DMS79 treated with DMSO at 0.1 percent for 48 hours (cell line): ENCODE data around the gene ULK4.
"Not testable (repeated sequence)": the region's sequence is repeated elsewhere in the genome, so short reads cannot be mapped to it uniquely, and the experiment has no call there.

Experiments used
- DNase-seq: peaks from one replicate; lab custom pipeline; 2025; lab: John Stamatoyannopoulos, UW

The ULK4 gene

DNA sequence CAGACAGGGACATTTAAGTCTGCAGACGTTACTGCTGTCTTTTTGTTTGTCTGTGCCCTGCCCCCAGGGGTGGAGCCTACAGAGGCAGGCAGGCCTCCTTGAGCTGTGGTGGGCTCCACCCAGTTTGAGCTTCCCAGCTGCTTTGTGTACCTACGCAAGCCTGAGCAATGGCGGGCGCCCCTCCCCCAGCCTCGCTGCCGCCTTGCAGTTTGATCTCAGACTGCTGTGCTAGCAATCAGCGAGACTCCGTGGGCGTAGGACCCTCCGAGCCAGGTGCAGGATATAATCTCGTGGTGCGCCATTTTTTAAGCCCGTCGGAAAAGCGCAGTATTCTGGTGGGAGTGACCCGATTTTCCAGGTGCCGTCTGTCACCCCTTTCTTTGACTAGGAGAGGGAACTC is 314.2 kb downstream of the ULK4 start:
- not testable (repeated sequence) for DNase-seq

DNA sequence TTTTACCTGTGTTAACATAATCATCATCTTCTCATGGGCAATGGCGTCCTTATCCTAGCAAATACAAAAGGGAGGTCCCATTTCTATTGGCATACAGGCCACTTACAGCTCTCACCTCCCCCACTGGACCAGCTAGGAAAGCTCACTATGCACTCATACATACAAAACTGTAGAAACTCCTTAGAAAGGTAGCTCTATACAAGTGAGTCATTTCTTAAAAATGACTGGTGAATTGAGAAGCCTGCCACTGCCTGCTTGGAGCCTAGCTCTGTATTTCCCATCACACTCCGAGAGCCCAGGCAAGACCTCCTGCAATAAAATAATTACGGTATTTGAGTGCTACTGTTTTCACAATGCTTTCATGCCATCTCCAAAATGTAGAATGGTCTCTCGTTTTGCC is 321.8 kb downstream of the ULK4 start:
- no peak for DNase-seq

DNA sequence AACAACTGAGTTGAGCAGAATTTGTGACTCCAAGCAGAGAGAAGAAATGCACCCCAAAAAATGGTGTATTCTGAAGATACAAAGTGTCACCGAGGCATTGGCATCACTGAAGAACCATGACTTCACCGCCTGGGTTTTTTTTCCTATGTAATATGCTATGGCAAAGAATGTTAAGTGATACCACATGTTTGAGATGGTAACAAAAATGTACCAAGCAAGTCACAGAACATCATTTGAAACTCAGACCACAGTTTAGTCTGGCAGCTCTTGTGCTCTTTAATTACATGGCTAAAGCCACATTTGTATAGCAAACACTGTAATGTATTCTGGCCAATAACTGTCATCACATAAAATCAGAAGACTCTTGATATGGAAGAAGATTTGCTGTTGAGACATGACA is 323.5 kb downstream of the ULK4 start:
- DNase-seq: no peak

DNA sequence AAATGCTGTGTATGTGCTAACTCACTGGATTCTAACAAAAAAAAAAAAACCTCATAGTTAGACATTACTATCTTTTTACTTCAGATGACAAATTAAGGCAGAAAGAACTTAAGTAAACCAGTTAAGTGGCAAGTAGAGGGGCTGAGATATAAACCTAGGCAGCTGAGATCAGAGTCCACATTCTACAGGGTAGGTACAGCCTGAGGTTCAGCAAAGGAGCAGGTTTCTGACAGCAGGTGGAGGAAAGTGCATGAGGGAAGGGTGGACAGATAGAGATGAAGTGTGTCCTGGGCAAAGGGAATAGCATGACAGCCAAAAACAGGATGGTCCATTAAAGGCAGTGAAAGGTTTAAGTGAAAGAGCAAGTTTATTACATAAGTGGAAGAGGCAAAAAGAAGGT is 329.2 kb downstream of the ULK4 start:
- no peak for DNase-seq

DNA sequence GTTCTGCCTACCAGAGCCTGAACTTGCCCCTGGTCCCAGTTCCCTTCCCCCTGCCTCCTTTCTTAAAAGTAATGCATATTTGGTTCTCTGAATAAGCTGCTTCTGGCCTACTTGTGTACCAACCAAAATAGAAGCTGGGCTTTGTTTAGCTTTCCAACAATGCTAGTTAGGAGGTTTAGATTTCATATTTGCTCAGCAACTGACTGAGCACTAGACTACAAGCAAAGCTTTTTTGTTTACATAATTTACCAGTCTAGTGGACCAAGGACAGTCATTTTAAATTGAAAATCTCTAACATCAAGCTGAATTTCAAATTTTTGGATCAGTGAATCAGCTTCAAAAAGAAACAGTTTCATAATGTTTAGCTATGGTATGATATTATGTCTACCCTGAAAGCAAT is 331.2 kb downstream of the ULK4 start:
- no peak for DNase-seq

DNA sequence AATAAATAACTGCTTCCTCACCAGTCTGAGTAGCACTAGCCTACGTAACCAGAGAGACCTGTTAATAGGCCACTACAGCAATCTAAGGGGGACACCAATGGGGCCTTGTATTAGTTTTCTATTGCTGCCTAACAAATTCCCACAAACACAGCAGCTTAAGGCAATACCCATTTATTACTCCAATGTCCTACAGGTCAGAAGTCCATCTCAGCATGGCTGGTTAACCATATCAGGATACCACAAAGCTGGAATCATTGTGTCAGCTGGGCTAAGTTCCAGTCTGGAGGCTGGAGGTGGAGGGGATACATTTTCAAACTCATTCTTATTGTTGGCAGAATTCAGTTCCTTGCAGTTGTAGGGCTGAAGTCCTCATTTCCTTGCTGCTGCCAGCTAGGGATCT is 331.9 kb downstream of the ULK4 start:
- DNase-seq: no peak

DNA sequence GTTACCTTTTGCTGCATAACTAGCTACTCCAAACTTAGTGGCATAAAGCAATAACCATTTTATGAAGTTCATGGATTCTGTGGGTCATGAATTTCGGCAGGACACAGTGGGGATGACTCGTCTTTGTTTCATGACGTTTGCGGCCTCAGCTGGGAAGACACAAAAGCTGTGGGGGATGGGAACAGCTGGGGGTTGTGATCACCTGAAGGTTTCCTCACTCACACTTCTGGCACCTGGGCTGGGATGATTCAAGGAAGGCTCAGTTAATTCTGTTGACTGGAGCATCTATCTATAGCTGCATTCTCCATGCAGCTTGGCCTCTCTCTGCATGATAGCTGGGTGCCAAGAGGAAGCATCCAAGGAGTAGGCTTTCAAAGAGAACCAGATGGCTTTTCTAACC is 332.8 kb downstream of the ULK4 start:
- no peak for DNase-seq

DNA sequence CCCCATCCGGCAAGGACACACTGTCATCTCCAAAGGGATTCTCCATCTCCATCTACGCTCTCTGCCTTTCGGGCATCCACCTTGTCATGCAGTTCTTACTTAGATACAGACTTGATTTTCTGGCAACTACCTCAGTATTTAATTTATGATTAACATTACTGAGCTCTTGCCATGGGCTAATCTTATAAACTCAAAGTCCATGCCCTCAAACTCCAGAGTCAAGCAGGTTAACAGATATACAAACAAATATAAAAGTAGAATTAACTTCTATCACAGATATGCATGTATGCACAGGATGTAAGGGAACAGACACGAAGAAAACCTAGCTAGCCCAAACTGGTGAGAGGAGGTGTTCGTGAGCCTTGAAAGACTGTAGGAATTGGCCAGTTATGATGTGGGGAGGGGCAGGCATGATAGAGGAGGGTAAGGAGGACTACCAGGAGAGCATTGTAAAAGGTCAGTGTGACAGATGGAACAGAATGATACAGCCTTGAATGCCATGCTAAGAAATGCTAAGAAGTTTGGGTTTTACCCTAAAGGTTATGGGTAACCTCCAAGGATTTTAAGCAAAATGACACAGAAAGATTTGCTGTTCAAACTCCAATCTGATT is 334.3 kb downstream of the ULK4 start:
- no peak for DNase-seq

DNA sequence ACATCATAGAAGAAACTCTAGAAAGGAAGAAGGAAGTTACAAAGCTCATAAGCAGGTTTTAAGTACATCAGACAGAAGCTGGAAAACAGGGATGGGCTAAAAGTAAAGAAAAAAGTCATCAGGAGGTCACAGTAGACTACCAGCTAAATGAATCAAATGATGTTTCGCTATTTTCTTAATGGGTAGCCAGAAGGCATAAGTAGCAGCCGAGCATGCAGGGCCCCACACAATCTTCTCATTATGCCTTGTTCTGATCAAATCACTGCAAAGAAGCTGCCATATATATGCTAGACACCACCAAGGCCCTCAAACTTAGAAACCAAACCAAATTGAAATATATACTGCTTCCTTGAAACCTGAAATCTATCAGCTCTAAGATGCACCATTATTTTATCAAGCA is 349.1 kb downstream of the ULK4 start:
- DNase-seq: no peak

DNA sequence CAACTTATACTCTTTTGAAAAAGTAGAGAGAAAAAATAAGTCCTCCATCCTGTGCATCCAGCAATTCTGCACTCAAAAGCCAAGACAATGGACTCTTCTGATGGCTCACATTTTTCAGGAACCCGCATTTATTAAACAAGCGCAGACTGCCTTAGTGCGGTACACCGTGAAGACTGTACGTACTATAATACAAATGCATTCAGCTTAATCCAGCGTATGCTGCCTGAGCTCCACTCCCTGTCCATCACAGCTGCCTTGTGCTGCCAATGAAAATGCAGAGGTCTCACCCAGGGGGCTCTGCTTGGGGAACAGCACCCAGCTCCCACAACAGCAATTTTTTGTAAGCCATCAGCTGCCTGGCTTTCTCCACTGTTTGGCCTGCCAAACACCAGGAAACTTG is 350.9 kb downstream of the ULK4 start:
- DNase-seq: no peak

DNA sequence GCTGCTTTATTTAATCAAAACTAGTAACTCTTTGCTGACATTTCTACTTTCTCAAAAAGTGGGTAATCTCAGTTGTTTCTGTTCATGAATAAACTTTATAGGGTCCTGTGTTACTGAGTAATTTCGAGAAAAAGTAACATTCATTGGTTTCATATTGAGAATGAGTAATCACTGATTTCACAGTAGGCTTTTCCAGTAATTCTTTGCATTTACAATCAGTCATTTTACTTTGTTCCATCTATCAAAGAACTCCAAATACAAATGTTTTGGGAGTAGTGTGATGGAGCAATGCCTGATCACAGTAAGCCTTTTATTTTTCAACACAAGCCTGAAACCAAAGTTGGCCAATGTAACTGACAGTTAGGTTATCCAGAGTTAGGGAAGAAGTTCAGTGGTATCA is 353.6 kb downstream of the ULK4 start:
- DNase-seq: no peak

DNA sequence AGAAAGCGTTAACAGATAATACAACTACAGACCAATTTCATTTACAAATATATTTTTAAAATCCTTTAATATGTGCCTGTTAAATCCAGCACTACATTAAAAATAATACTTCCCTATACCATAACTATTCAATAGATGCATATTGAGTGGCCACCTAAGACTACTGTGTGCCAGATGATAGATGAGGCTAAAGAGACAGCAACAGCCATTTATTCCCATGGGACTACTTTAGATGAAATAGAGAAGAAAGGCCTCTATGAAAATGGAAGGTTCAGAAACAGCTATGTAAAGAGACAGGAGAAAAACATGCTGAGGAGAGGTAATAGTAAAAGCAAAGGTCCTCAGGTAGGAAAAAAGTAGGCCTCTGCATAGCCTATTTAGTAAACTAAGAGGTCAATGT is 358.1 kb downstream of the ULK4 start:
- DNase-seq: no peak

DNA sequence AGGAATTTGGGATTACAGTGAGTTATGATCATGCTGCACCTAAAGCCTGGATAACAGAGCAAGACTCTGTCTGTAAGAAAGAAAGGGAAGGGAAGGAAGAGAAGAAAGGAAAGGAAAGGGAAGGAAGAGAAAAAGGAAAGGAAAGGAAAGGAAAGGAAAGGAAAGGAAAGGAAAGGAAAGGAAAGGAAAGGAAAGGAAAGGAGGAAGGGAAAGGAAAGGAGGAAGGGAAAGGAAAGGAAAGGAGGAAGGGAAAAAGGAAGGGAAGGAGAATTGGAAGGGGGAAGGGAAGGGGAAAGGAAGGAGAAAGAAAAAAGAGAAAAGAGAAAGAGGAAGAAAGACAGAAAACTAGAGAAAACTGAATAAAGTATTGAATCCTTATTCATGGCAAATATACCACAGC is 359.8 kb downstream of the ULK4 start:
- DNase-seq: no peak

DNA sequence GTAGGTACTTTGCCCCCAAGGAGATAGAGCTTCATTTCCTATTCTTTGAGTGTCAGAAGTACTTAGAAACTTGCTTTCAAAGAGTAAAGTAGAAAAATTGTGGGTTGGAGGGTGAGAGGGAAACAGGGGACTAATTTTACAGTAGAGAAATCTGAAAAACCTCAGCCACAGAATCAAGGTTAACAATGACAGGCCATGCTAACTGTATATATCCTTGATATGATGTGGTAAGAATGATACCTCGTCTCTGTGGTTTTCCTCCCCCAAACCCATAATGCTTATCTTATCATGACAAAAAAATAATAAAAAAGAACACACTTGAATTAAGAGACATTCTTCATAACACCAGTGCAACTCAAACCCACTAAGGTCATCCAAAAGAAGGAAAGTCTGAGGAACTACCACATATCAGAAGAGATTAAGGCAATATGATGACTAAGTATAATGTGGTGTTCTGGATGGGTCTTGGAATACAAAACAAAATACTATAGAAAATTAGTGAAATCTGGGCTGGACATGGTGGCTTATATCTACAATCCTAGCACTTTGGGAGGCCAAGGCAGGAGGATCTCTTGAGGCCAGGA is 360.4 kb downstream of the ULK4 start:
- DNase-seq: no peak

DNA sequence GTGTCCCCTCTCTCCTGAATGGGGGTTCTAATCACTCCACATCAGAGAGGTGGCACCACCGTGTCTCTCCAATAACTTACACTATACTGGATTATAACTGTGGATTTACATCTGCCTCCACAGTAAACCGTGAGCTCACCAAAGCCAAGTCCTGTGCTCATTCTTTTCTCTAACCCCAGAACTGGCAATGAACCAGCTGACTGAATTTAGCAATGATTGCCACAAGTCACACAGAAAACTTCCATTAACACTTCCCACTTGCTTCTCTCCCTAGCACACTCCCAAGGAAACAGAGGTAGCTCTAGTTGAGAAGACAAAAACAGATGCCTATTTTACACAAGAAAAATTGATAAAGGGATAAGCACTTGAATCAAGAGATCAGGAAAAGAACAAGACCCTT is 361.3 kb downstream of the ULK4 start:
- DNase-seq: no peak

DNA sequence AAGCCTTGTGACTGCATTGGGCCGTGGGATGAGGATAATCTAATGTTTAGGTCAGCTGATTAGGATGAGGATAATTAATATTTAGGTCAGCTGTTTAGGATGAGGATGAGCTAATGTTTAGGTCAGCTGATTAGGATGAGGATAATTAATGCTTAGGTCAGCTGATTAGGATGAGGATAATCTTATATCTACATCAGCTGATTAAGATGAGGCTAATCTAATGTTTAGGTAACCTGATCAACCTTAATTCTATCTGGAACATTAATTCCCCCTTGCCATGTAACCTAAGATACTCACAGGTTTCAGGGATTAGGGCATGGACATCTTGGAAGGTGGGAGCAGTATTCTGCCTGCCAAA is 362.8 kb downstream of the ULK4 start:
- DNase-seq: no peak

DNA sequence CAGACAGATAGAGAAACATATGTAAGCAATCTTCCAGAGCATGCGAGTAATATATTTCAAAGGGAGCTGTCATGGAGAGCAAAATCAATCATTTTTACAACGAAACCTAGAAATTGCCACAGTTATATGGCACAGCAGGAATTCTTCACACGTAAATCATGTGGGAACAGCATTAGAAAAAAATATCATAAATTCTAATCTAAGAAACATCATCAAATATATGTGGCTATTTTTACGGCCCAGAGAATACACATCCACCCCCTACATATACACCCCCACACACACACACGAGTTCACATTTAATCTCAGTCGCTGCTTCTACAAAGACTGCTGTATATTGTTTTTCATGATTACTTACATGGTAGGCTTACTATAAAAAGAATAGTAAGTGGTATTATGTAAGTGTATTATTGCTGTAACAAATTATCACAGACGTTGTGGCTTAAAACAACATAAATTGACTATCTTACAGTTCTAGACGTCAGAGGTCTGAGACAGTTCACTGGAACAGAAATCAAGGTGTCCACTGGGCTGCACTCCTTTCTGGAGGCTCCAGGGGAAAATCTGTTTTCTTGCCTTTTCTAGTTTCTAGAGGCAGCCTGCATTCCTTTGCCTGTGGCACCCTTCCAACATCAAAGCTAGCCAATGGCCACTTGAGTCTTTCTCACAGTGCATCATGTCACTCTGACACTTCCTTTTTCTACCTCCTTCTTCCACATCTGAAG is 363.3 kb downstream of the ULK4 start:
- DNase-seq: no peak

DNA sequence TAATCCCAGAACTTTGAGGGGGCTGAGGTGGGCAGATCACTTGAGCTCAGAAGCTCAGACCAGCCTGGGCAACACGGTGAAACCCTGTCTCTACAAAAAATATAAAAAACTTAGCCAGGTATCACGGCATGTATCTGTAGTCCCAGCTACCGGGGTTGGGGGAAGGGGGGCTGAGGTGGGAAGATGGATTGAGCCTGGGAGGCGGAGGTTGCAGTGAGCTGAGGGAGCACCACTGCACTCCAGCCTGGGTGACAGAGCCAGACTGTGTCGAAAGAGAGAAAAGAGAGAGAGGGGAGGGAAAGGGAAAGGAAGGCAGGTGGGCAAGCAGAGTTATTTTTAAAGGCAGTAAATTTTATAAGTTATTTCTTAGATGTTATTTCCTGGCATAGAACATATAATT is 368.1 kb downstream of the ULK4 start:
- DNase-seq: no peak

DNA sequence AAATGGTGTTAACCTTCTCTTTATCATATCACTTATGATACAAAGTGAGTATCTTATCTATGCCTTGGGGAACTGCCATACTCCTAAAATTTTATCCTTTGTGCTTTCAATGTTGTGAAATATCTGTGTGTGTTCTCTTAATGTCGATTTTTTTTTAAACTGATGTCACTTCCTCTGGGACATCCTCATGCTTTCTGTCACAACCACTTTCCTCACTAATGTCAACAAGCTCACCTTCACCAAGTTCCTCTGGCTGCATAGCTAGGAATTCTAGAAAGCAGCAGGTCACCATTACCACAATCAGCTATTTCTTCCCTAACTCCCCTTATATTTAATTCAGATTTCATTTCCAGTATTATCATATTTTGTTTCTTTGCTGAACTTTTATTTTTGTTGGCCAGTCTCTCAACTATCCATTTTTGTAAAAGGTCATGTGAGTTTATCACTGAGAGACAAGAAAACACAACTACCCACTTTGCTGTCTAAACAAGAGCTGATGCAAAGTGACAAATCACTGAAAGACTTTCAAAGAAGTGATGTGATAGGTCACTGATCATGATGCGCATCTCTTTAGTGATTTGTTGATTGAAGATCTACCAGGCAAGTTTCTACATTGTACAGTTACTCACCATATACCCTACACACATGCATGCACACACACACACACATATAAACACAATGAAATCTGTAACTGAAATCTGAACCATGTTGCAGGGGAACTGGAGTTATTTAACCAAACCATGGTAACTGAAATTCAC is 369.0 kb downstream of the ULK4 start:
- no peak for DNase-seq

DNA sequence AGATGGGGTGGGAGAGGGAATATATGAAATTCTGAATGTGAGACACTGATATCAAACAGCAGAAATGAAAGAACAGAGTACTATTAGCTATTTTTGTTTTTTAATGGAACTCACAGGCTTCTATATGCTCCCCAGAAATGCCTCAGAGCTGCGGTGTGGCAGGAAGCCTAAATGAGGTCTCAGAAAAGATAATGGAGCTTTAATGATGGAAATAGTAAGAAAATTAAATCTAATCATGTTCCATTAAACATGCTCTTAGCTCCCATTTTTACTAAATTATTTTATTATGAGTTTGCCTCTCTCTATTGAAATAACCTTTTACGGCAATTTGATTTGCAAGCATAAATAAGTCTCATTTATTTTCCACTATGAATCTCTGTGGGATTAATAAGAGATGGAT is 378.9 kb downstream of the ULK4 start:
- no peak for DNase-seq

DNA sequence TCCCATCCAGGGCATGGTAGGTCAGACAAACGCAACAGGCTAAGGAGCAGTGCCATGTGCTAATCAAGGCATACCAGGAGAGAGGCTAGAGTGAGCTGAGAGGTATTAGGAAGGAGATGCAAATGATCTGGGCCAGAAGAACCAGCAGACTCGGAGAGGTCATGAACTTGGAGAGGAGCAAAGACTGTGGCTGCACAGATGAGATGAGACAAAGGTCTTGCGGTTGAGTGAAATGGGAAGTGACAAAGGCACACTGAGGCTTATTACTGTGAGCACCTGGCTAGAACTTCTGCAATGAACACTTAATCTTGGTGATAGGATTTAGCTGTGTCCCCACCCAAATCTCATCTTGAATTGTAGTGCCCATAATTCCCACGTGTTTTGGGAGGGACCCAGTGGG is 380.2 kb downstream of the ULK4 start:
- DNase-seq: no peak

DNA sequence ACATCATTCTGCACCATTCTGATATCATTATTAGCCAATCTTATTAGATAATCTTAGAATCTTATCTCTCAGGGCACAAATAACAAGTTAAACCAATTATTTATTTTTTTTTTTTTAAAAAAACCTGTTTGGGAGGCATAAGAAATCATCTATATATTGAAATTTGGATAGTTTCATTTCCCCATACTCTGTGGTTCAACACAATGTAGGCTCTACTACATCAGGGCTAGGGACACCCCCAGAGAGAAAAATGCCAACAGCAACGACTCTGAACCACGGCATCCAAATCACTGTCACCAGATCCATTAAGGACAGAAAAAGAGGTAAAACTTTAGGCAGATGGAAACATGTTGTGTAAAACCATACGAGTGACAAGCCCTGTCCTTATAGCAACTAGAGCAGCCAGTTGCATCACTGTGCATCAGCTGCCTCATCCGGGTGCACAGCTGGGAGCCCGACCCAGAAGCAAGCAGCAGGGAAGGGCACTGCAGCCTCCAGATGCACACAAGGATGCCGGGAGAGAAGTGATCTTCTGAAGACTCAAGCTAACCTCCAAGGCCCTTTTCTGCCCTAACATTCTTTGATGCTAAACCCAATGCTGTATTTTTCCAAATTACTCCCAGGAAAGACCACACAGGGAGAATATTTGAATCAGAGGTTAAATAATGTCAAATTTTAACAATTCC is 381.5 kb downstream of the ULK4 start:
- no peak for DNase-seq

DNA sequence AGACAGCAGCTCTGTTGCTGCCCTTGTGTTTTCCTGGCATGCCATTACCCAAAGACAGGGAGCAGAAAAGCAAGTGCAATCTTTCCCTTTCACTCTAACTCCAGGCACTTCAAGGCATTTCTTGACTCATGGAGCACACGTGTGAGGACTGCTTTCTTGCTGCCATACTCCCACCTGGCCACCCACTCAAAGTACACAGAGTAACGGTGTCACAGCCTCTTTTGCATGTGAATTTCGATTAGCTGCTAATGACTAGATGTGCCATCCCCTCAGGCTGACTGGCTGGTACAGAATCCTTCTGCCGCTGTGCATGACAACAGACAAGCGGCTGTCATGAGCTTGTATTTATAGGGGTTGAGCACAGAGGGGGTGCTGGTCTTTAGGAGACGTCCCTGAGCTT is 382.0 kb downstream of the ULK4 start:
- DNase-seq: no peak
